ENCODE results near the gene EVI5. TPM values are rescaled to one million over a fixed set of nuclear protein-coding genes. Genes with fewer than 3 reads are reported as not detected.

Gene EVI5
- polyA plus RNA-seq, 3 donors: 20.2 to 22.0 (median 20.8) TPM

Other genes starting within 250 kb of the EVI5 start
- 1,000 to 10,000 TPM; 2,444 to 3,001 (median 2,688) TPM for gene RPL5, start 46.9 kb upstream of the EVI5 start, polyA plus RNA-seq (ENCODE audit: insufficient read length in 3 of 3)
- gene DIPK1A, start 176.4 kb upstream of the EVI5 start, polyA plus RNA-seq (ENCODE audit: insufficient read length in 3 of 3): 1 to 10 TPM; 7.5 to 9.4 (median 9.1) TPM